Astrocyte of the spinal cord (primary cell): ENCODE measurements around the gene HIPK2.

Source experiments
- DNase-seq: peaks from one replicate; pipeline ENCODE4 v3.0.0; 2011; ENCODE audit warnings: low read depth, low spot score
- H3K4me3 ChIP-seq: 2 replicates; pipeline ENCODE4 v1.5.1; 2011; ENCODE audit warnings: low read depth, mild to moderate bottlenecking, low read length, moderate library complexity
- in situ Hi-C: cut with HindIII; loops from 2 replicates; pipeline ENCODE4 v1.10.0; 2017; ENCODE audit warnings: low sequenced_read_pairs
- TF ChIP-seq, protein P1 (sequence below): IDR thresholded peaks from 2 replicates; pipeline ENCODE4 v1.5.1; 2012; ENCODE audit warnings: low read depth, mild to moderate bottlenecking, low read length, inconsistent platforms

The HIPK2 gene

DNA sequence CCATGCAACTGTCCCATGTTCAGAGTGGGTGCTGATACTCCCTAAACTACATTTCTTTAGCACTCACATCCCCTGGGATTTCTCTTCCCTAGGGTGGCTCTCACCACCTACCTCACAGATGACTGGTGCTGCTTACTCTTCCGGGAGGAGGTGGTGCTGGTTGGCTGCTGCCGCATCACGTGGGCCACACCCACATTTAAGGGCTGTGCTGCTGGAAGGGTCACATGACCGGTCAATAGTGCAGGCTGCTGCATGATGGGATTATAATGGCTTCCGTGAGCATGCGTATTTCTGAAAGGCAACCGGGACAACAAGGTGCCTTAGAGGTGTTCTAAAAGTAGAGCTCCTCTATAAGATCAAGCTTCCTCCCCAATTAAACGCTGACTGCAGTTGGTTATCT, 177.5 kb downstream of the HIPK2 start:
- H3K4me3 ChIP-seq = no peak overlapping the region
- TF ChIP-seq, protein P1, sequence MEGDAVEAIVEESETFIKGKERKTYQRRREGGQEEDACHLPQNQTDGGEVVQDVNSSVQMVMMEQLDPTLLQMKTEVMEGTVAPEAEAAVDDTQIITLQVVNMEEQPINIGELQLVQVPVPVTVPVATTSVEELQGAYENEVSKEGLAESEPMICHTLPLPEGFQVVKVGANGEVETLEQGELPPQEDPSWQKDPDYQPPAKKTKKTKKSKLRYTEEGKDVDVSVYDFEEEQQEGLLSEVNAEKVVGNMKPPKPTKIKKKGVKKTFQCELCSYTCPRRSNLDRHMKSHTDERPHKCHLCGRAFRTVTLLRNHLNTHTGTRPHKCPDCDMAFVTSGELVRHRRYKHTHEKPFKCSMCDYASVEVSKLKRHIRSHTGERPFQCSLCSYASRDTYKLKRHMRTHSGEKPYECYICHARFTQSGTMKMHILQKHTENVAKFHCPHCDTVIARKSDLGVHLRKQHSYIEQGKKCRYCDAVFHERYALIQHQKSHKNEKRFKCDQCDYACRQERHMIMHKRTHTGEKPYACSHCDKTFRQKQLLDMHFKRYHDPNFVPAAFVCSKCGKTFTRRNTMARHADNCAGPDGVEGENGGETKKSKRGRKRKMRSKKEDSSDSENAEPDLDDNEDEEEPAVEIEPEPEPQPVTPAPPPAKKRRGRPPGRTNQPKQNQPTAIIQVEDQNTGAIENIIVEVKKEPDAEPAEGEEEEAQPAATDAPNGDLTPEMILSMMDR = no peak
- in situ Hi-C loops = loop anchor here (25.0 kb wide), 1 partner anchor 412 kb away; no protein-coding TSS in a partner anchor
- no peak for DNase-seq

DNA sequence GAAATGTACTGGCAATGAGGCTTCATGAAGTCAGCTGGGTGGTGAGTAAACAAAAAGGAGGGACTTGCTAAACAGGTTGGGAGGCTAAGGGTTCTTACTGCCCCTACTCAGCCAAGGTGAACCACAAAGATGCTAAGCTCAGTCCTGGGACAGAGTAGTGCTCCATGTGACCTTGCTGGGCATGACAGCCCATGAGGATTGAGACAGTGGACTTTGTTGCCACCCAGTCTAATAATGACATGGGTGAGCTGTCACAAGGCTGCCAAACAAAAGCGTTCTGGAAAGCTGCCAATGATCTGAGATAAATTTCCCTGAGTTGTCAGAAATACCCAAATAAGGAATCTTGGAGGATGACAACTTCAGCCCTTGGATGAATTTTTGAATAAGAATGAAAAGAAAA, 179.2 kb downstream of the HIPK2 start:
- H3K4me3 ChIP-seq = no peak overlapping the region
- in situ Hi-C loops = no loop called here
- DNase-seq = no peak
- TF ChIP-seq, protein P1 = no peak

DNA sequence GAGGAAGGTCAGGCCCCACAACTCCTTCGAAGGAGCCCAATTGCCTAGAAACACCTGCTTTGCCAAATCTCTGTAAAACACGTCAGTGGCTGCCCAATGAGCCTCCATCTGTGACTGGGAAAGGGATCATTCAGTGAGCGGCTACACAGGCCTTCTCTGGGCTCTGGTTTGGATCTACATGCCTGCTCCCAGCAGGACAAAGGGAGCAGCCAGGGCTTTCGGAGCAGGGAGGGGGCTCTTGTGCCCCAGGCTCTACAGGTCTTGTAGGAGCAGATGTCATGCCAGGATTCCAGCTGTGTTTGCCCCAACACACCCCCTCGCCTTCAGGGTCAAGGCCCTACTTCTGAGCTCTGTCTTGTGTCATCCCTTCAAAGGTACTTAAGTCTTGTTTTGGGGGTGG, 180.8 kb downstream of the HIPK2 start:
- TF ChIP-seq, protein P1 = no peak
- in situ Hi-C loops = no loop called here
- DNase-seq = no peak
- H3K4me3 ChIP-seq = no peak overlapping the region

DNA sequence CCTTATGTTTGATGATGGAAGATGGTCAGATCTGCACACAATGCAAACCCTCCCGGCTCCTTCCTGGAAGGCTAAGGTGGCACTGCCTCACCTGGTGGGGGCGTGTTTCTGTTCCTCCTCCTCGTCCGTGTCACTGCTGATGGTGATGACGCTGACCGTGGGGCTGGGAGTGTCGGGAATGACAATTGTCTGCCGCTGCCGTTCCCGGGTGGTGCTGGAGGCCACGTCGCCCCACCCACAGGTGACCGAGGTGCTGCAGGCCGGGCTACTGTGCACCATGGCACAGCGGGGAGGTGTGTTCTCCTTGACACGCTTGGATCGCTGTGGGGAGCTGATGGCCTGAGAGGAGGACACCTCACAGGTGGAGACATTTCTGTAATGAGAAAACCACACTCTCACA, 181.2 kb downstream of the HIPK2 start:
- H3K4me3 ChIP-seq = no peak overlapping the region
- TF ChIP-seq, protein P1 = no peak
- in situ Hi-C loops = no loop called here
- no peak for DNase-seq

DNA sequence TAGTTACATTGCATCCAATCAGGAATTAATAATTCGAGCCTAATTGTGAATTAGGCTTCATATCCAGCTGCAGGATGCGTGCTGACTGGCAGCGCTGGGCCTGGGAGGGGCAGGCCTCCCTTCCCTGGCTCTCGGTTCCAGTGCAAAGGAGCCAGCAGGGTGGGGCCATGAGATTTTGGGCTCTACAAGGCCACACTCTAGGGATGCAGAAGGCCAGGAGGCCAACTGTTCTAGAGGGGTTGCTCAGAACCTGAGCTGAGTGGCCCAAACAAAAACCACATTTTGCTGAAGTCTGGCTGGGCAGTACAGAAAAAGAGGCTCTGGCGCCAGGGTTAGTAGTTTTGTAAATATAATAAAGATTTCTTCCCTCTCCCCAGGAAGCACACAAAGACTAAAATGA, 182.0 kb downstream of the HIPK2 start:
- DNase-seq = no peak
- in situ Hi-C loops = no loop called here
- TF ChIP-seq, protein P1 = no peak
- H3K4me3 ChIP-seq = no peak overlapping the region

DNA sequence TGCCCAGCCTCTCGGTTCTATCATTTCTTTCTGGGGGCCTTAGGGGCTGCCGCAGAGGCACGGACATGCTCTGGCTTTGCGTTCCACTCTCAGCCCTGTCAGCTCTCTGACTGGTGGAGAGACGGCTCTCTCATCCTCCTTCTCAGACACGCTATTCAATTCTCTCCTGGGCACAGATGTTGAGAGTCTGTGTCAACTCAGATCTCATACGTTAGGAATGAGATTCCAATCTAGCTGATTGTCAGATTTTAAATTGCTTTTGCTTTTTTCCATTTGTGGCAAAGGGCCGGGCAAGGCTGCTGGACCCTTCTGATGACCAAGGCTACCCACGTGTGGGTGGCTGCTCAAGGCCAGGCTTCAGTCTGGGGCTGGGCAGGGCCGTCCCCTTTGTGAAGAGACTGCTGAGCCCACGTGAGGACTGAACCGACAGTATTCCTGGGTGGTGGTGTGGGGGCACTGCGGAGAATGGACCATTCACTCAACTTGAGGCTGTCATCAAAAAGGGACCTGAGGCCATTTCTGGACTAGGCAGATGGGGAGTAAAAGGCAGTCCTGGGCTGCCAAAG, 182.8 kb downstream of the HIPK2 start:
- DNase-seq = no peak
- no peak overlapping the region for H3K4me3 ChIP-seq
- in situ Hi-C loops = no loop called here
- TF ChIP-seq, protein P1 = no peak

DNA sequence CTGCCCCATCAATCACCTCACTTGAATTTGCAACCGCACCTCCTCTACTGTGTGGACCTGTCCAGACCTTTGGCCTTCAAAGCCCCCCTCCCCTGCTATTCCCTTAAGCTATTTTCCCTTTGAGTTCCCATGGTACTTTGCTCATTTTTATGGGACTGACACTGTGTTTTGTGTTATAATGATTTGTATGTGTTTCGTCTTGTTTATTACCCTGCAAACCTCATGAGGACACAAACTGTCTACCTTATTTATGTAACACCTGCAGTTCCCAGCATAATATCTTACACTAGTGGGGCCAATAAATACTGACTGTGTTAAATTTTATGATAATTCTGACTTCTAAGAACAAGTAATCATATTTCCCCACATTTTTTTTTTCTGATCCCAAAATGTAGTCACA, 183.7 kb downstream of the HIPK2 start:
- H3K4me3 ChIP-seq = no peak overlapping the region
- in situ Hi-C loops = no loop called here
- TF ChIP-seq, protein P1 = no peak
- no peak for DNase-seq
